NCI-H1436 (cell line): ENCODE results near the gene RAN.
"Not testable (repeated sequence)": the region's sequence is repeated elsewhere in the genome, so short reads cannot be mapped to it uniquely, and the experiment has no call there.

Source experiments
- DNase-seq: peaks from one replicate; lab custom pipeline; 2025; lab: John Stamatoyannopoulos, UW

The RAN gene

GRCh38 chr12:130849561-130850417, 22.1 kb upstream of the RAN start:
- no peak for DNase-seq

GRCh38 chr12:130850418-130851021, 21.3 kb upstream of the RAN start:
- DNase-seq = no peak

GRCh38 chr12:130856088-130856487, 15.8 kb upstream of the RAN start:
- no peak for DNase-seq

- DNase-seq = no peak
These were observed 13.8 kb upstream of the RAN start for GRCh38 chr12:130858084-130858483.

- no peak for DNase-seq
These were observed 12.7 kb upstream of the RAN start for GRCh38 chr12:130859161-130859560.

- no peak for DNase-seq
These were observed 11.6 kb upstream of the RAN start for GRCh38 chr12:130860311-130860710.

GRCh38 chr12:130862161-130862560, 9.7 kb upstream of the RAN start:
- DNase-seq = no peak

GRCh38 chr12:130862771-130863170, 9.1 kb upstream of the RAN start:
- not testable (repeated sequence) for DNase-seq

- no peak for DNase-seq
These were observed 8.6 kb upstream of the RAN start for GRCh38 chr12:130863298-130863697.

- no peak for DNase-seq
These were observed 3.5 kb upstream of the RAN start for GRCh38 chr12:130868412-130868811.

GRCh38 chr12:130870442-130871285, 1.2 kb upstream of the RAN start:
- DNase-seq = peak; percentile 65

GRCh38 chr12:130872179-130873096, 572 bp downstream of the RAN start:
- no peak for DNase-seq

GRCh38 chr12:130873106-130873795, 1.4 kb downstream of the RAN start:
- no peak for DNase-seq

GRCh38 chr12:130873825-130874224, 2.0 kb downstream of the RAN start:
- no peak for DNase-seq

- no peak for DNase-seq
These were observed 2.8 kb downstream of the RAN start for GRCh38 chr12:130874696-130875095.

- DNase-seq = no peak
These were observed 3.3 kb downstream of the RAN start for GRCh38 chr12:130875193-130875592.

- not testable (repeated sequence) for DNase-seq
These were observed 3.8 kb downstream of the RAN start for GRCh38 chr12:130875708-130876107.

GRCh38 chr12:130876297-130876696, 4.4 kb downstream of the RAN start:
- no peak for DNase-seq

- DNase-seq = no peak
These were observed 4.9 kb downstream of the RAN start for GRCh38 chr12:130876758-130877157.

GRCh38 chr12:130877333-130877732, 5.5 kb downstream of the RAN start:
- DNase-seq = no peak
